OCI-LY7 (cell line): Measurements from ENCODE around the gene SNAPIN. TPM values are rescaled to one million over a fixed set of nuclear protein-coding genes. Genes with fewer than 3 reads are reported as not detected.

Source experiments
- BruUV-seq: library from RNA; stranded (reverse); fragments of 400-500 nt; replicated peaks from 2 replicates; lab custom pipeline; 2021; lab: Mats Ljungman, UMichigan
- CTCF ChIA-PET: fragments of 300-600 bp; sonication (Branson Sonifier 250); formaldehyde crosslinking; loops from one replicate; lab custom pipeline; 2022; ENCODE audit warnings: antibody characterized with exemption; ENCODE audit not compliant: unreplicated experiment; lab: Charles Lee
- POLR2A ChIA-PET: fragments of 300-600 bp; sonication (Branson Sonifier 250); formaldehyde crosslinking; loops from one replicate; lab custom pipeline; 2022; ENCODE audit warnings: antibody characterized with exemption; lab: Charles Lee
- DNase-seq: peaks from one replicate; pipeline ENCODE4 v3.0.0-alpha.2; 2015; ENCODE audit warnings: low spot score
- H2AFZ ChIP-seq: fragments of 200-600 bp; sonication (generic), shearing (Covaris generic); 2 replicates; pipeline ENCODE4 v1.6.1; 2014; ENCODE audit warnings: mild to moderate bottlenecking, antibody characterized with exemption, low read length, moderate library complexity
- H3K27ac ChIP-seq: fragments of 200-600 bp; sonication (generic); 2 replicates; pipeline ENCODE4 v1.5.1; 2014; ENCODE audit warnings: mixed run types, low read depth, mild to moderate bottlenecking, moderate library complexity, low read length, inconsistent platforms; ENCODE audit not compliant: poor library complexity, severe bottlenecking
- H3K36me3 ChIP-seq: fragments of 200-600 bp; sonication (generic); 2 replicates; pipeline ENCODE4 v1.6.1; 2014; ENCODE audit warnings: mild to moderate bottlenecking, antibody characterized with exemption, low read length, moderate library complexity, mixed read lengths; ENCODE audit not compliant: insufficient read depth
- H3K4me1 ChIP-seq: fragments of 200-600 bp; sonication (generic); 2 replicates; pipeline ENCODE4 v1.5.1; 2014; ENCODE audit warnings: mild to moderate bottlenecking, low read length; ENCODE audit not compliant: insufficient read depth, poor library complexity, severe bottlenecking
- H3K4me2 ChIP-seq: fragments of 200-600 bp; sonication (generic); 2 replicates; pipeline ENCODE4 v1.6.1; 2014; ENCODE audit warnings: mild to moderate bottlenecking, low read length
- H3K4me3 ChIP-seq: fragments of 200-600 bp; sonication (generic); 2 replicates; pipeline ENCODE4 v1.5.1; 2014; ENCODE audit warnings: mild to moderate bottlenecking, low read depth, low read length; ENCODE audit not compliant: poor library complexity, severe bottlenecking
- H3K79me2 ChIP-seq: fragments of 200-600 bp; sonication (generic); 2 replicates; pipeline ENCODE4 v1.6.1; 2016; ENCODE audit warnings: low read depth, mild to moderate bottlenecking, low read length, moderate library complexity, mixed read lengths; ENCODE audit not compliant: insufficient read depth
- H3K9me2 ChIP-seq: fragments of 200-600 bp; sonication (generic); 2 replicates; pipeline ENCODE4 v1.6.1; 2016; ENCODE audit warnings: mild to moderate bottlenecking, low read length, mixed read lengths; ENCODE audit not compliant: insufficient read depth
- H3K9me3 ChIP-seq: fragments of 200-600 bp; sonication (generic); 2 replicates; pipeline ENCODE4 v1.6.1; 2014; ENCODE audit warnings: mild to moderate bottlenecking, mixed run types, low read length, mixed read lengths
- H4K20me1 ChIP-seq: fragments of 200-600 bp; sonication (generic); 2 replicates; pipeline ENCODE4 v1.6.1; 2014; ENCODE audit warnings: mild to moderate bottlenecking, antibody characterized with exemption, low read length, moderate library complexity, mixed read lengths; ENCODE audit not compliant: insufficient read depth
- CTCF ChIP-seq: fragments of 200-600 bp; sonication (generic); conservative IDR thresholded peaks from 2 replicates; pipeline ENCODE4 v1.5.1; 2014; ENCODE audit warnings: mild to moderate bottlenecking, antibody characterized with exemption, low read length, moderate library complexity, mixed read lengths
- EZH2phosphoT487 ChIP-seq: fragments of 200-600 bp; sonication (generic); IDR thresholded peaks from 2 replicates; pipeline ENCODE4 v1.6.1; 2018; ENCODE audit warnings: low read depth, borderline replicate concordance, mild to moderate bottlenecking, mixed run types, antibody characterized with exemption, low read length, moderate library complexity, mixed read lengths
- intact Hi-C: fragments of 100-400 bp; cut with micrococcal nuclease; formaldehyde crosslinking; loops from one replicate; pipeline ENCODE4 v1.10.0; 2022; ENCODE audit not compliant: unreplicated experiment
- total RNA-seq, 2 experiments: library from RNA; depleted of rRNA in 1 of 2; stranded (reverse); fragments of >200 nt in 1 of 2; shearing (Covaris generic) in 1 of 2; gene quantifications; 2 replicates each; pipeline ENCODE4 v1.2.3, GENCODE V29; 2014 to 2022

Gene SNAPIN
- total RNA-seq, 2 experiments from 2014 or later: 31.1 to 44.5 TPM

DNA sequence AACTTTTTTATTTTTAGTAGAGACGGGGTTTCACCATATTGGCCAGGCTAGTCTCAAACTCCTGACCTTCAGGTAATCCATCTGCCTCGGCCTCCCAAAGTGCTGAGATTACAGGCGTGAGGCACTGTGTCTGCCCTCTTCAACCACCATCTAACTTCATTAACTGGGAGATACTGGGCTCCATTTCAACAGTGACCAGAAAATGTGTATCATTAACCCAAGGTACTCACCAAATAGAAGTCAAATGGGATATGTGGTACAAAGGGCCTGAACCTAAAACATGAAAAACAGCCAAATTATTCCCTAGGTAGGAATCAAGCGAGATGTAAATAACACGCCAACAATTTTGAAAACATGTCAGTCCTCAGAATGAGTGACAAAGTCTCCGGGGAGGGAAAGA, 11.1 kb downstream of the SNAPIN start:
- Histone ChIP-seq H3K79me2 (peaks cover 42% of the 10 kb centered on the region), H2AFZ (no peak overlapping the region), H3K9me2 (no peaks in the 10 kb centered on the region), H3K4me2 (peak overlapping the region; percentile 77), H3K9me3 (no peaks in the 10 kb centered on the region), H3K36me3 (peaks cover 61% of the 10 kb centered on the region), H3K27ac (no peak overlapping the region), H4K20me1 (peaks cover 4% of the 10 kb centered on the region; the same call in 1 of the 2 replicates), H3K4me3 (peak overlapping the region; percentile 97), H3K4me1 (peaks cover 28% of the 10 kb centered on the region)
- POLR2A ChIA-PET: interaction anchor here (0.8 to 1.0 kb wide), 2 partner anchors 10 to 26 kb away, joined by 4 read pairs; no protein-coding TSS in a partner anchor
- TF ChIP-seq EZH2phosphoT487: no peak
- TF ChIP-seq CTCF: no peak
- CTCF ChIA-PET: no interaction called here
- intact Hi-C loops: loop anchor here (2.0 to 10.0 kb wide), 3 partner anchors 35 to 155 kb away; partner anchors contain the start of gene CHTOP
- BruUV-seq: no TSS peak
- no peak for DNase-seq

DNA sequence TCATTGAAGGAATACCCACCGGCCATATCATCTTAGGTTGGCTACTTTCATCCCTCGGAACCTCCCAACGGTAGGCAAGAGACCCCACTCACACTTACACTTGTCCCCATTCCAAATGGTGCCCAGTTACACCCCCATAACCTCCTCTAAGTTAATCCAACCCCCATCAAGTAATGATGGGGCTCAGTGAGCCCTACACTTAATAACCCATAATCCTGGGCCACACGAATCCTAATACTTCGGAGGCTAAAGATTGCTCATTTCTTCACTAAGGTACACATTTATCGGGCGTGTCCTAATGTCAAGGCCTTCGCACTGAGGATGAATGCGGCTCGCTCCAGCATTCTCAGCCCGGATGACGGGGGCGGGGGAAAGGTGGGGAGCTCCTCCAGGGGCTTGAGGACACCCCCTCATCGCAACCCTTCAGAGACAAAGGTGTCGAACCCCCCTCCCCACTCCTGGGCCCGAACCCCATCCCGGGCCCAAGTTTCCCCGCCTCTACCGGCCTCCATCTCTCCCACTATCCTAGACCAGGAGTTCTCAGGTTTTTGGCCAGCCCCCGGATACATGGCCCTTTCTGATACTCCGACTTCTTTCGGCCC, 11.9 kb downstream of the SNAPIN start:
- H3K4me1 ChIP-seq: peaks cover 28% of the 10 kb centered on the region
- intact Hi-C loops: loop anchor here (2.0 to 10.0 kb wide), 3 partner anchors 36 to 156 kb away; partner anchors contain the start of gene CHTOP
- no peak overlapping the region for H2AFZ ChIP-seq
- ChIA-PET POLR2A (no interaction called here), CTCF (no interaction called here)
- no peak for TF ChIP-seq EZH2phosphoT487
- no peak for TF ChIP-seq CTCF
- DNase-seq: no peak
- TSS peak; percentile 83 for BruUV-seq
- peaks cover 53% of the 10 kb centered on the region for H3K36me3 ChIP-seq
- peak overlapping the region; percentile 97 for H3K4me3 ChIP-seq
- peaks cover 4% of the 10 kb centered on the region; the same call in 1 of the 2 replicates for H4K20me1 ChIP-seq
- H3K79me2 ChIP-seq: peaks cover 41% of the 10 kb centered on the region
- H3K4me2 ChIP-seq: peak overlapping the region; percentile 77
- H3K9me3 ChIP-seq: no peaks in the 10 kb centered on the region
- no peaks in the 10 kb centered on the region for H3K9me2 ChIP-seq
- peak overlapping the region; percentile 73 for H3K27ac ChIP-seq
